MCF 10A (cell line): ENCODE measurements around the gene SIGLEC8. TPM values are rescaled to one million over a fixed set of nuclear protein-coding genes. Genes with fewer than 3 reads are reported as not detected.

Experiments used
- BruUV-seq: library from RNA; stranded (reverse); fragments of 400-500 nt; replicated peaks from 2 replicates; lab custom pipeline; 2021; lab: Mats Ljungman, UMichigan
- CTCF ChIA-PET: fragments of 300-600 bp; sonication (Branson Sonifier 250); formaldehyde crosslinking; extraction: SDS; loops from one replicate; lab custom pipeline; 2021; ENCODE audit warnings: antibody characterized with exemption, inconsistent platforms; lab: Yijun Ruan, JAX
- POLR2A ChIA-PET: fragments of 300-600, 350-650 bp; sonication (Branson Sonifier 250); formaldehyde crosslinking; extraction: SDS; loops from one replicate; lab custom pipeline; 2020; ENCODE audit warnings: antibody characterized with exemption, inconsistent platforms; lab: Yijun Ruan, JAX
- DNase-seq: peaks from one replicate; pipeline ENCODE4 v3.0.0-alpha.2; 2018; ENCODE audit not compliant: unreplicated experiment
- H3K27ac Mint-ChIP-seq: one replicate; pipeline ENCODE4 v1.8.0; 2022; ENCODE audit warnings: mild to moderate bottlenecking, low read depth, mixed read lengths; ENCODE audit not compliant: unreplicated experiment
- H3K27me3 Mint-ChIP-seq: one replicate; pipeline ENCODE4 v1.8.0; 2022; ENCODE audit warnings: mixed read lengths; ENCODE audit not compliant: insufficient read depth, unreplicated experiment
- H3K36me3 Mint-ChIP-seq: one replicate; pipeline ENCODE4 v1.8.0; 2022; ENCODE audit warnings: mild to moderate bottlenecking, moderate library complexity, mixed read lengths; ENCODE audit not compliant: insufficient read depth, unreplicated experiment
- H3K4me1 Mint-ChIP-seq: one replicate; pipeline ENCODE4 v1.8.0; 2022; ENCODE audit warnings: mixed read lengths; ENCODE audit not compliant: insufficient read depth, unreplicated experiment
- H3K4me3 Mint-ChIP-seq: one replicate; pipeline ENCODE4 v1.8.0; 2022; ENCODE audit warnings: mild to moderate bottlenecking, moderate library complexity, mixed read lengths; ENCODE audit not compliant: unreplicated experiment
- H3K9me3 Mint-ChIP-seq: one replicate; pipeline ENCODE4 v1.8.0; 2022; ENCODE audit warnings: mixed read lengths; ENCODE audit not compliant: unreplicated experiment
- CTCF ChIP-seq: fragments of 200-600 bp; IDR thresholded peaks from one replicate; pipeline ENCODE4 v1.8.0; 2022; ENCODE audit warnings: antibody characterized with exemption, mild to moderate bottlenecking; ENCODE audit not compliant: unreplicated experiment
- intact Hi-C: fragments of 100-400 bp; cut with micrococcal nuclease; formaldehyde crosslinking; loops from 2 replicates; pipeline ENCODE4 v1.14.1; 2022
- total RNA-seq: library from RNA; stranded (reverse); gene quantifications from 2 replicates; pipeline ENCODE4 v1.2.3, GENCODE V29; 2022

The SIGLEC8 gene
- total RNA-seq, 1 experiment from 2014 or later, result not detected

DNA sequence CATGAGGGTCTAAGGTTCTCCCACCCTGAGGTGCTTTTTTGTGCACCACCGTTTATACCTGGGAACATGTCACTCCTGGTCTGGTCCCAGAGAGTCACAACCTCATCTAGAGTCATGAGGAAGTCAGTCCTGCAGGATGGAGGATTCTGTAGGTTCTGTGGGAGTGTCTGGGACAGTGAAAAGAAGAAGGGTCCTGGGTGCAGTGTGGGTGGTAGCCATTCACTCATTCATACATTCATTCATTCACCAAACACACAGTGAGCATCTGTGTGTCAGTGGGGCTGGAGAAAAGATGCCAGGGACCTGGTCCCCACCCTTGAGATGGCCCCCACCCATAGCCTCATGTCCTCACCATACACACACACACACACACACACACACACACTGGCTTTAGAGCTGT is 11.4 kb upstream of the SIGLEC8 start:
- Mint-ChIP-seq H3K4me1 (no peaks in the 10 kb centered on the region), H3K4me3 (no peak overlapping the region), H3K27me3 (no peaks in the 10 kb centered on the region), H3K36me3 (no peaks in the 10 kb centered on the region), H3K9me3 (no peaks in the 10 kb centered on the region), H3K27ac (no peak overlapping the region)
- ChIA-PET CTCF (interaction anchor here (0.7 to 1.1 kb wide), 2 partner anchors 16 to 28 kb away, joined by 3 read pairs; no protein-coding TSS in a partner anchor), POLR2A (no interaction called here)
- BruUV-seq, result no TSS peak
- intact Hi-C loops, result no loop called here
- no peak for TF ChIP-seq CTCF
- DNase-seq, result no peak

DNA sequence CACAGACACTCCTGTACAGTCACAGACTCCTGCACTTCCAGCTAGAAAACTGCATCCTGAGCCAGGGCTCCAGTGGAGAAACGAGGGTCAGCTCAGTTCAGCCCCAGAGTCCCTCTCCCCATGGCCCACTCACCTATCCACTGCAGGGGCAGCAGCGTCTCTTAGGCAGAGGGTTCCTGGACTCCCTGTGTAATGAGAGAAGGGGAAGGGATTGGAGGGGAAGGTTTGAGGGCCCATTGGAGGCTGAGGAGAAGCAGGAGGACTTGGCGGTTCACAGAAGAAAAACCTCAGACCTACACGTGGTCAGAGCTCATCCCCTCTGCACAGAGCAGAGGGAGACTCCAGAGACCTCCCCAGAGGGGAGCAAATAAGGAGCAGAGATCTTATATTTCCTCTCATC is 10.9 kb upstream of the SIGLEC8 start:
- no peaks in the 10 kb centered on the region for H3K9me3 Mint-ChIP-seq
- CTCF ChIA-PET, result interaction anchor here (0.6 to 1.5 kb wide), 5 partner anchors 28 to 219 kb away, joined by 3 to 7 read pairs (median 3); no protein-coding TSS in a partner anchor
- no peak overlapping the region for H3K4me3 Mint-ChIP-seq
- DNase-seq, result no peak
- POLR2A ChIA-PET, result no interaction called here
- H3K36me3 Mint-ChIP-seq, result no peaks in the 10 kb centered on the region
- no peak overlapping the region for H3K27ac Mint-ChIP-seq
- H3K4me1 Mint-ChIP-seq, result no peaks in the 10 kb centered on the region
- intact Hi-C loops, result no loop called here
- no TSS peak for BruUV-seq
- TF ChIP-seq CTCF, result no peak
- H3K27me3 Mint-ChIP-seq, result no peaks in the 10 kb centered on the region

DNA sequence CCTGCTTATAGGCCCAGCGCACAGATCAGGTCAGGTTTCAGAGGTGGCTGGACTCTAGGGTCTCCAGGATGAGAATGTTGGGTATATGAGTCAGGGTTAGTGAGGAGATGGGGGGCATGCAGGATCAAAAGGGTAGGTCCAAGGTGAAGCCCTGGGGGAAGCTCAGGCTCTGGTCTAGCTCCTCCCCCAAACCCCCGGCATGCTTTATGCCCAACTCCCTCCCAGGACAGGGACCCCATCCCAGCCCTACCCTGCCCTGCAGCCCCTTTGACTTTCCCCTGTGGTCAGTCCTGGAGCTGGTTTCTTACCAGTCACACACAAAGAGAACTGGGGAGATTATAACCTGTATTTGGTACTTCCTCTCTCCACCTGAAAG is 10.3 kb upstream of the SIGLEC8 start:
- H3K4me3 Mint-ChIP-seq, result no peak overlapping the region
- no peak for DNase-seq
- no peaks in the 10 kb centered on the region for H3K4me1 Mint-ChIP-seq
- H3K27ac Mint-ChIP-seq, result no peak overlapping the region
- H3K9me3 Mint-ChIP-seq, result no peaks in the 10 kb centered on the region
- no peaks in the 10 kb centered on the region for H3K27me3 Mint-ChIP-seq
- ChIA-PET POLR2A (no interaction called here), CTCF (interaction anchor here (0.7 to 1.5 kb wide), 5 partner anchors 170 to 301 kb away, joined by 3 to 7 read pairs (median 3); no protein-coding TSS in a partner anchor)
- intact Hi-C loops, result no loop called here
- no TSS peak for BruUV-seq
- no peak for TF ChIP-seq CTCF
- H3K36me3 Mint-ChIP-seq, result no peaks in the 10 kb centered on the region

DNA sequence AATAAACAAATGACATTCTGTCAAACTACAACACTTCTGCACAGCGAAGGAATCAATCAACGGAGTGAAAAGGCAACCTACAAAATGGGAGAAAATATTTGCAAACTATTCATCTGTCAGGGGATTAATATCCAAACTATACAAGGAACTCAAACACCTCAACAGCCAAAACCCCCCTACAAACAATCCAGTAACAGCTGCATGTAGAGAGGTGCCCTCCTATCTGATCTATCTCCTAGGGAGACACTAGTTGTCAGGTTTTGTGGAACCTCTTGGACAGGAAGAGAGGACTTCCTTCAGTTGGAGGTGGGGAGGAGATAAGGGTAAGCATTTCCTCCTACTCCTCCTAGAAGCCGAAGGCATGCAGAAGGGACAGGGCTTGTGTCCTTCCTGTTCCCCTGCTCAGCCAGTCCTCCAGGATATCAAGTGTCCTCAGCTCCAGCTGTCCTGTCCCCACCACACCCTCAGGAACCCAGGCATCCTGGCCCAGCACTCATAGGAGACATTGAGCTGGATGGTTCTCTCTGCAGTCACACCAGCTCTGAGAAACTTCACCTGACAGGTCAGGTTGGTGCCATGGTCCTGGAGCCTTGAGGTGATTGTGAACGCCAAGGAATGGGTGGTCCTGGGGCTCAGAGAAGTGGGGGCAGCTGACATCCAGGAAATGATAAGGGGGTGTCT is 9.8 kb upstream of the SIGLEC8 start:
- no peak for DNase-seq
- Mint-ChIP-seq H3K4me3 (no peak overlapping the region), H3K36me3 (no peaks in the 10 kb centered on the region), H3K27me3 (no peaks in the 10 kb centered on the region), H3K9me3 (no peaks in the 10 kb centered on the region), H3K4me1 (no peaks in the 10 kb centered on the region), H3K27ac (no peak overlapping the region)
- ChIA-PET POLR2A (no interaction called here), CTCF (interaction anchor here (0.7 to 1.5 kb wide), 5 partner anchors 171 to 300 kb away, joined by 3 to 7 read pairs (median 3); no protein-coding TSS in a partner anchor)
- BruUV-seq, result no TSS peak
- intact Hi-C loops, result no loop called here
- TF ChIP-seq CTCF, result no peak
